SK-N-SH (cell line): ENCODE results near the gene RPA1. TPM values are rescaled to one million over a fixed set of nuclear protein-coding genes. Genes with fewer than 3 reads are reported as not detected.

Experiments
- CTCF ChIA-PET: fragments of 300-600, 350-600 bp; formaldehyde crosslinking; extraction: SDS; loops from one replicate; lab custom pipeline; 2021; lab: Yijun Ruan, JAX
- POLR2A ChIA-PET: fragments of 350-600 bp; sonication (Branson Sonifier 250); formaldehyde crosslinking; extraction: SDS; loops from one replicate; lab custom pipeline; 2020; ENCODE audit warnings: antibody characterized with exemption, inconsistent platforms; lab: Yijun Ruan, JAX
- DNase-seq: peaks from one replicate; pipeline ENCODE4 v3.0.0; 2012
- H2AFZ ChIP-seq: fragments of 200-600 bp; sonication (generic); 2 replicates; pipeline ENCODE4 v1.8.1; 2016; ENCODE audit warnings: antibody characterized with exemption, mild to moderate bottlenecking, low read depth
- H3F3A ChIP-seq: fragments of 200-600 bp; sonication (generic); replicated peaks from 2 replicates; pipeline ENCODE3; 2016; ENCODE audit warnings: antibody characterized with exemption, mild to moderate bottlenecking; ENCODE audit not compliant: insufficient read depth
- H3K27ac ChIP-seq, 2 experiments: fragments of 200-500 bp in 1 of 2; fragments of 200-600 bp in 1 of 2; sonication (Bioruptor generic) in 1 of 2; sonication (generic), shearing (Covaris generic) in 1 of 2; 2 replicates each; pipeline versions ENCODE4 v1.5.1 to v1.6.1; 2014 to 2016; ENCODE audit warnings: low read depth in 2 of 2, inconsistent platforms in 1 of 2, low read length in 1 of 2, mild to moderate bottlenecking in 1 of 2, mixed read lengths in 1 of 2
- H3K27me3 ChIP-seq: fragments of 200-600 bp; sonication (generic), shearing (Covaris generic); 2 replicates; pipeline ENCODE4 v1.6.1; 2016; ENCODE audit warnings: mixed run types; ENCODE audit not compliant: insufficient read depth
- H3K36me3 ChIP-seq, 2 experiments: fragments of 200-500 bp in 1 of 2; fragments of 200-600 bp in 1 of 2; sonication (Bioruptor generic) in 1 of 2; sonication (generic) in 1 of 2; replicated peaks in 1 of 2; 2 replicates each; pipeline versions ENCODE3 to v1.5.1; 2014 to 2016; ENCODE audit warnings: low read length in 1 of 2, mild to moderate bottlenecking in 1 of 2; ENCODE audit not compliant: insufficient read depth in 2 of 2, control insufficient read depth in 1 of 2
- H3K4me1 ChIP-seq, 2 experiments: fragments of 200-500 bp in 1 of 2; fragments of 200-600 bp in 1 of 2; sonication (Bioruptor generic) in 1 of 2; sonication (generic), shearing (Covaris generic) in 1 of 2; 2 replicates each; pipeline versions ENCODE4 v1.5.1 to v1.6.1; 2014 to 2016; ENCODE audit warnings: low read depth in 1 of 2, low read length in 1 of 2, mixed run types in 1 of 2; ENCODE audit not compliant: insufficient read depth in 2 of 2, control insufficient read depth in 1 of 2
- H3K4me2 ChIP-seq: fragments of 200-600 bp; sonication (generic), shearing (Covaris generic); 2 replicates; pipeline ENCODE4 v1.6.1; 2017; ENCODE audit warnings: mixed run types
- H3K4me3 ChIP-seq, 2 experiments: fragments of 200-500 bp in 1 of 2; fragments of 200-600 bp in 1 of 2; sonication (Bioruptor generic) in 1 of 2; sonication (generic), shearing (Covaris generic) in 1 of 2; 2 replicates each; pipeline versions ENCODE4 v1.5.1 to v1.8.1; 2014 to 2016; ENCODE audit warnings: low read depth in 2 of 2, inconsistent platforms in 1 of 2, low read length in 1 of 2, mild to moderate bottlenecking in 1 of 2, mixed read lengths in 1 of 2, moderate library complexity in 1 of 2
- H3K79me2 ChIP-seq: fragments of 200-600 bp; sonication (generic); 2 replicates; pipeline ENCODE4 v1.8.1; 2017; ENCODE audit warnings: mild to moderate bottlenecking; ENCODE audit not compliant: insufficient read depth
- H3K9ac ChIP-seq: fragments of 200-600 bp; sonication (generic); 2 replicates; pipeline ENCODE4 v1.6.1; 2017; ENCODE audit warnings: mixed run types
- H3K9me2 ChIP-seq: fragments of 200-600 bp; sonication (generic); 2 replicates; pipeline ENCODE4 v1.6.1; 2017; ENCODE audit warnings: mixed run types
- H3K9me3 ChIP-seq: fragments of 200-600 bp; sonication (generic); 2 replicates; pipeline ENCODE4 v1.6.1; 2017; ENCODE audit warnings: mixed run types, mild to moderate bottlenecking, moderate library complexity
- H4K20me1 ChIP-seq: fragments of 200-600 bp; sonication (generic); 2 replicates; pipeline ENCODE4 v1.6.1; 2017; ENCODE audit warnings: mild to moderate bottlenecking, mixed run types; ENCODE audit not compliant: insufficient read depth
- CHD2 ChIP-seq: fragments of 150-350 bp; IDR thresholded peaks from 2 replicates; pipeline ENCODE4 v1.6.1; 2018; ENCODE audit warnings: low read length; ENCODE audit not compliant: partially characterized antibody
- CTCF ChIP-seq: fragments of 200-600 bp; sonication (generic); IDR thresholded peaks from 2 replicates; pipeline ENCODE4 v1.6.1; 2017; ENCODE audit warnings: antibody characterized with exemption, mild to moderate bottlenecking, moderate library complexity
- EP300 ChIP-seq, 2 experiments: IDR thresholded peaks; 2 replicates each; pipeline versions ENCODE4 v1.4.0 to v1.6.1; 2012; ENCODE audit warnings: borderline replicate concordance in 1 of 2, low read depth in 1 of 2, low read length in 1 of 2
- FOSL2 ChIP-seq: IDR thresholded peaks from 2 replicates; pipeline ENCODE4 v1.4.0; 2012; ENCODE audit warnings: low read depth, mild to moderate bottlenecking, moderate library complexity, borderline replicate concordance
- FOXM1 ChIP-seq: IDR thresholded peaks from 2 replicates; pipeline ENCODE4 v1.4.0; 2012; ENCODE audit warnings: low read depth, mild to moderate bottlenecking
- MEF2A ChIP-seq: IDR thresholded peaks from 2 replicates; pipeline ENCODE4 v1.4.0; 2012; ENCODE audit warnings: low read depth, borderline replicate concordance
- NRF1 ChIP-seq: IDR thresholded peaks from 2 replicates; pipeline ENCODE4 v1.6.1; 2012; ENCODE audit warnings: low read depth, mild to moderate bottlenecking, low read length
- PBX3 ChIP-seq: IDR thresholded peaks from 2 replicates; pipeline ENCODE4; 2012
- POLR2AphosphoS5 ChIP-seq: IDR thresholded peaks from 2 replicates; pipeline ENCODE4 v1.6.1; 2012; ENCODE audit warnings: low read depth, low read length
- RCOR1 ChIP-seq: fragments of 150-350 bp; IDR thresholded peaks from 2 replicates; pipeline ENCODE4 v1.6.1; 2017; ENCODE audit warnings: antibody characterized with exemption, low read length
- RXRA ChIP-seq: IDR thresholded peaks from 2 replicates; pipeline ENCODE4 v1.4.0; 2012; ENCODE audit warnings: low read depth, mild to moderate bottlenecking, borderline replicate concordance
- TCF12 ChIP-seq: IDR thresholded peaks from 2 replicates; pipeline ENCODE4 v1.4.0; 2012
- YY1 ChIP-seq: IDR thresholded peaks from 2 replicates; pipeline ENCODE4 v1.4.0; 2012; ENCODE audit warnings: low read depth, mild to moderate bottlenecking
- ZBTB33 ChIP-seq: IDR thresholded peaks from 2 replicates; pipeline ENCODE4 v1.4.0; 2012; ENCODE audit warnings: low read depth, borderline replicate concordance
- WGBS: methylation state at CpG from one replicate; pipeline ENCODE4 v1.1.6; 2017; ENCODE audit warnings: low lambda C conversion rate; 5-methylcytosine and 5-hydroxymethylcytosine counted together
- polyA plus RNA-seq, 3 experiments: library from polyadenylated mRNA; depleted of rRNA; stranded (reverse); fragments of >200 nt; gene quantifications; 2 replicates each; pipeline ENCODE4 v1.2.3, GENCODE V29; 2012

Gene RPA1
- polyA plus RNA-seq, 1 of the 3 experiments (the other 2 are of a cell fraction), result 47.2 TPM

- CTCF ChIA-PET, result interaction anchor here (1.0 to 1.1 kb wide), 3 partner anchors 13 to 79 kb away, joined by 3 to 5 read pairs (median 3); no protein-coding TSS in a partner anchor
- H3K9me2 ChIP-seq, result no peaks in the 10 kb centered on the region
- no peaks in the 10 kb centered on the region for H3K27me3 ChIP-seq
- TF ChIP-seq POLR2AphosphoS5 (no peak), RXRA (no peak), RCOR1 (no peak), FOXM1 (no peak), ZBTB33 (no peak)
- H3K9ac ChIP-seq, result no peak overlapping the region
- no peak overlapping the region for H3K4me2 ChIP-seq
- DNase-seq, result no peak
- WGBS, result 90% methylated on average over 7 of the region's 7 CpGs
- H3K4me3 ChIP-seq, result no peak overlapping the region
- no peak overlapping the region; a peak in 1 of 4 replicates for H3K27ac ChIP-seq
- no peak overlapping the region for H2AFZ ChIP-seq
- H4K20me1 ChIP-seq, result no peaks in the 10 kb centered on the region
- H3K4me1 ChIP-seq, result peaks cover 0 to 6% of the 10 kb centered on the region in 2 experiments; a peak in 1 of 4 replicates
- POLR2A ChIA-PET, result no interaction called here
- H3K9me3 ChIP-seq, result no peaks in the 10 kb centered on the region
- H3K36me3 ChIP-seq, result peaks cover 7 to 11% of the 10 kb centered on the region in 2 experiments
- H3K79me2 ChIP-seq, result peaks cover 6% of the 10 kb centered on the region; the same call in 1 of the 2 replicates
- H3F3A ChIP-seq, result no peaks in the 10 kb centered on the region
Observed at GRCh38 chr17:1800240-1800639, 29.6 kb upstream of the RPA1 start.

DNA sequence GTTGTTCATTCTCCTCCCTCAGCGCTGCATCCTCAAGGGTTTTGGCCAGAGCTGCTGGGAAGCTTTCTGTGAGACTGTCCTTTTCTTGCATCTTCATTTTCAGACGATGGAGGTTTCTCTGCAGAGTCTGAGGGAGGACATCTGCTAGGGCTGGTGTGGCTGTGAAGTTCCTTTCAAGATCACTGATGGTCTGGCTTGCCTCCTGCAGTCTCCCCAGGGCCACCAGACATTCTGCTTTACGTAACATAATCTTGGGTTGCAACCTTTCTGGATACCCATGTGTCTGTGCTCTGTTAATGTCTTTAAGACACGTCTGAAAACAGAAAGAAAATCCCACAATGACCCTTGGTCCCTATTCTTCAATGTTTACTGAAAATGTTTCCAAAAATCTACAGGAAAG is 29.1 kb upstream of the RPA1 start:
- H3K4me3 ChIP-seq, result no peak overlapping the region
- peaks cover 6% of the 10 kb centered on the region; the same call in 1 of the 2 replicates for H3K79me2 ChIP-seq
- no peak overlapping the region for H3K9ac ChIP-seq
- no peaks in the 10 kb centered on the region for H4K20me1 ChIP-seq
- TF ChIP-seq CTCF, result no peak
- TF ChIP-seq RXRA, result no peak
- TF ChIP-seq MEF2A, result no peak
- TF ChIP-seq FOSL2, result no peak
- no peak for TF ChIP-seq FOXM1
- TF ChIP-seq EP300 (IDR thresholded peaks at IDR 0.05; ENCODE audit: borderline replicate concordance in 1 of 2, low read depth in 1 of 2, low read length in 1 of 2), result no peak
- no peak for TF ChIP-seq POLR2AphosphoS5
- TF ChIP-seq RCOR1, result no peak
- TF ChIP-seq PBX3, result no peak
- no peak for TF ChIP-seq NRF1
- TF ChIP-seq CHD2, result no peak
- TF ChIP-seq YY1, result no peak
- no peak for TF ChIP-seq TCF12
- no peak for DNase-seq
- H2AFZ ChIP-seq, result no peak overlapping the region
- H3K27ac ChIP-seq, result no peak overlapping the region
- no peaks in the 10 kb centered on the region for H3K27me3 ChIP-seq
- H3K4me1 ChIP-seq, result peaks cover 0 to 6% of the 10 kb centered on the region in 2 experiments; a peak in 1 of 4 replicates
- CTCF ChIA-PET, result interaction anchor here (0.7 to 1.1 kb wide), 3 partner anchors 13 to 108 kb away, joined by 3 to 4 read pairs (median 3); no protein-coding TSS in a partner anchor
- H3K9me3 ChIP-seq, result no peaks in the 10 kb centered on the region
- peaks cover 7 to 11% of the 10 kb centered on the region in 2 experiments for H3K36me3 ChIP-seq
- no peaks in the 10 kb centered on the region for H3K9me2 ChIP-seq
- no peaks in the 10 kb centered on the region for H3F3A ChIP-seq
- H3K4me2 ChIP-seq, result no peak overlapping the region
- 88% methylated on average over 4 of the region's 4 CpGs for WGBS
- POLR2A ChIA-PET, result no interaction called here
